Measurements from ENCODE around the gene MYL11. TPM values are rescaled to one million over a fixed set of nuclear protein-coding genes. Genes with fewer than 3 reads are reported as not detected.

The MYL11 gene
- total RNA-seq, 1 experiment from 2014 or later, result 1.4 TPM

DNA sequence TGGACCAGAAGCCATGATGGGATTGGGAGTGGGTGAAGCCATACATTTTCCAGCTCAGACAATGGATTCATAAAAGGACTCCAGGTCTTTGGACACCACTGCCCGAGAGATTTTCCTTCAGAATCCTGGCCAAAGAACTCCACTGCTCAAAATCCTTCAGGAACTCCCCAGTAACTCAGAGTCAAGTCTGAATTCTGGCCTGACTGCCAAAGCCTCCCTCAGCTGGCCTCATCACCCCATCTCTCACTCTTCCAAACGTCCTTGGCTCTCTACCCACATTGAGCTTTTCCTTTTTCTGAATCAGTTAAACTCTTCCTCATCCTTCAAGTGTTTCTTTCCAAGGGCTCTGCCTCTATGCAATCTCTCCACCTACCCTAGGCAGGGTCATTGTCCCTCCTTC lies 8.9 kb downstream of the MYL11 start:
- Histone ChIP-seq H3K27me3 (ENCODE audit: insufficient read depth, low read depth) (no peaks in the 10 kb centered on the region), H3K79me2 (ENCODE audit: low read depth) (peaks cover 13% of the 10 kb centered on the region; the same call in 1 of the 2 replicates), H3K36me3 (ENCODE audit: low read depth) (no peaks in the 10 kb centered on the region), H3K9me3 (ENCODE audit: insufficient read depth, low read depth) (no peaks in the 10 kb centered on the region), H3K27ac (no peak overlapping the region), H3K4me2 (no peak overlapping the region), H3K9me2 (ENCODE audit: insufficient read depth) (no peaks in the 10 kb centered on the region), H2AFZ (no peak overlapping the region), H3F3A (ENCODE audit: insufficient read depth, low read depth) (peaks cover 16% of the 10 kb centered on the region), H3K4me3 (no peak overlapping the region), H3K4me1 (replicated peaks; ENCODE audit: insufficient read depth) (peaks cover 9% of the 10 kb centered on the region; the same call in 1 of the 2 replicates), H4K20me1 (ENCODE audit: insufficient read depth) (no peaks in the 10 kb centered on the region)
- intact Hi-C loops (cut with micrococcal nuclease; ENCODE audit: unreplicated experiment), result no loop called here
- BruUV-seq (replicated peaks), result no TSS peak
- no peak for DNase-seq
- ChIA-PET CTCF (no interaction called here), POLR2A (ENCODE audit: unreplicated experiment) (interaction anchor here (0.7 kb wide), 1 partner anchor 9 kb away, joined by 5 read pairs; no protein-coding TSS in a partner anchor)
- TF ChIP-seq, protein P1, sequence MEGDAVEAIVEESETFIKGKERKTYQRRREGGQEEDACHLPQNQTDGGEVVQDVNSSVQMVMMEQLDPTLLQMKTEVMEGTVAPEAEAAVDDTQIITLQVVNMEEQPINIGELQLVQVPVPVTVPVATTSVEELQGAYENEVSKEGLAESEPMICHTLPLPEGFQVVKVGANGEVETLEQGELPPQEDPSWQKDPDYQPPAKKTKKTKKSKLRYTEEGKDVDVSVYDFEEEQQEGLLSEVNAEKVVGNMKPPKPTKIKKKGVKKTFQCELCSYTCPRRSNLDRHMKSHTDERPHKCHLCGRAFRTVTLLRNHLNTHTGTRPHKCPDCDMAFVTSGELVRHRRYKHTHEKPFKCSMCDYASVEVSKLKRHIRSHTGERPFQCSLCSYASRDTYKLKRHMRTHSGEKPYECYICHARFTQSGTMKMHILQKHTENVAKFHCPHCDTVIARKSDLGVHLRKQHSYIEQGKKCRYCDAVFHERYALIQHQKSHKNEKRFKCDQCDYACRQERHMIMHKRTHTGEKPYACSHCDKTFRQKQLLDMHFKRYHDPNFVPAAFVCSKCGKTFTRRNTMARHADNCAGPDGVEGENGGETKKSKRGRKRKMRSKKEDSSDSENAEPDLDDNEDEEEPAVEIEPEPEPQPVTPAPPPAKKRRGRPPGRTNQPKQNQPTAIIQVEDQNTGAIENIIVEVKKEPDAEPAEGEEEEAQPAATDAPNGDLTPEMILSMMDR (conservative IDR thresholded peaks at IDR 0.05), result no peak
- TF ChIP-seq EZH2 (IDR thresholded peaks at IDR 0.05; ENCODE audit: low read depth), result no peak

DNA sequence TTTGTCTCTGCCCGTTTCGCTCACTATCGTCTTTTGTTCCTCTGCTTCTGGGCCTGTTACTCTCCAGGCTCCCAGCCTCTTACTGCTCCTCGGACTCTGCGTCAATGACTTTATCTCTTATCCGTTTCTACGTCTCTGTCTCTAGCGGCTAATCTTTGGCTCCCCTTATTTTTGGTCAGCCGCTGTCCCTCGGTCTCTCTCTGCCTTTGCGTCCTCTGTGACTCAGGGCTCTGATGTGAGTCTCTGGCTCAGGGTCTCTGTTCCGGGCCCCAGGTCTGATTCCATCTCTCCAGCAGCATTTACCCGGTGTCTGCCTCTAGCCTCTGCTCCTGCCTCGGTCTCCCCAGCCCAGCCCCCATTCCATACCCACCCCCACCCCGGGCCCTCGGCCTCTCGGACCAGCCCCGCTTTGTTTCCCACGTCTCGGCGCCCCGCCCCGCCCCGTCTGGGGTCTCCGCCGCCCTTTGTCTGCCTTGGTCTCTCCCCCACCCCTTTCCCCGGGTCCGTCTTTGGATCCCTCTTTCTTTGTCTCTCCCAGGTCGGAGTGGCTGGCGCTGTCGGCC lies 20.1 kb downstream of the MYL11 start:
- Histone ChIP-seq H3K27me3 (ENCODE audit: insufficient read depth, low read depth) (no peaks in the 10 kb centered on the region), H3F3A (ENCODE audit: insufficient read depth, low read depth) (peaks cover 42% of the 10 kb centered on the region), H2AFZ (peak overlapping the region; percentile 87), H3K9me2 (ENCODE audit: insufficient read depth) (no peaks in the 10 kb centered on the region), H3K4me1 (replicated peaks; ENCODE audit: insufficient read depth) (peaks cover 19% of the 10 kb centered on the region), H4K20me1 (ENCODE audit: insufficient read depth) (no peaks in the 10 kb centered on the region), H3K9me3 (ENCODE audit: insufficient read depth, low read depth) (no peaks in the 10 kb centered on the region), H3K4me3 (peak overlapping the region; percentile 98), H3K79me2 (ENCODE audit: low read depth) (peaks cover 26% of the 10 kb centered on the region), H3K4me2 (peak overlapping the region; percentile 98), H3K27ac (peak overlapping the region; percentile 34; the same call in 1 of the 2 replicates), H3K36me3 (ENCODE audit: low read depth) (no peaks in the 10 kb centered on the region)
- ChIA-PET POLR2A (ENCODE audit: unreplicated experiment) (interaction anchor here (0.5 to 1.6 kb wide), 7 partner anchors 8 to 361 kb away, joined by 3 to 17 read pairs (median 4); no protein-coding TSS in a partner anchor), CTCF (interaction anchor here (0.6 to 1.3 kb wide), 4 partner anchors 15 to 204 kb away, joined by 3 to 5 read pairs (median 4); partner anchors contain the start of genes DCTPP1 and TBC1D10B)
- BruUV-seq (replicated peaks), result no TSS peak
- intact Hi-C loops (cut with micrococcal nuclease; ENCODE audit: unreplicated experiment), result loop anchor here (1.0 kb wide), 2 partner anchors 16 to 39 kb away; partner anchors contain the start of gene CD2BP2
- TF ChIP-seq, protein P1 (conservative IDR thresholded peaks at IDR 0.05), result no peak
- no peak for TF ChIP-seq EZH2 (IDR thresholded peaks at IDR 0.05; ENCODE audit: low read depth)
- DNase-seq, result no peak

DNA sequence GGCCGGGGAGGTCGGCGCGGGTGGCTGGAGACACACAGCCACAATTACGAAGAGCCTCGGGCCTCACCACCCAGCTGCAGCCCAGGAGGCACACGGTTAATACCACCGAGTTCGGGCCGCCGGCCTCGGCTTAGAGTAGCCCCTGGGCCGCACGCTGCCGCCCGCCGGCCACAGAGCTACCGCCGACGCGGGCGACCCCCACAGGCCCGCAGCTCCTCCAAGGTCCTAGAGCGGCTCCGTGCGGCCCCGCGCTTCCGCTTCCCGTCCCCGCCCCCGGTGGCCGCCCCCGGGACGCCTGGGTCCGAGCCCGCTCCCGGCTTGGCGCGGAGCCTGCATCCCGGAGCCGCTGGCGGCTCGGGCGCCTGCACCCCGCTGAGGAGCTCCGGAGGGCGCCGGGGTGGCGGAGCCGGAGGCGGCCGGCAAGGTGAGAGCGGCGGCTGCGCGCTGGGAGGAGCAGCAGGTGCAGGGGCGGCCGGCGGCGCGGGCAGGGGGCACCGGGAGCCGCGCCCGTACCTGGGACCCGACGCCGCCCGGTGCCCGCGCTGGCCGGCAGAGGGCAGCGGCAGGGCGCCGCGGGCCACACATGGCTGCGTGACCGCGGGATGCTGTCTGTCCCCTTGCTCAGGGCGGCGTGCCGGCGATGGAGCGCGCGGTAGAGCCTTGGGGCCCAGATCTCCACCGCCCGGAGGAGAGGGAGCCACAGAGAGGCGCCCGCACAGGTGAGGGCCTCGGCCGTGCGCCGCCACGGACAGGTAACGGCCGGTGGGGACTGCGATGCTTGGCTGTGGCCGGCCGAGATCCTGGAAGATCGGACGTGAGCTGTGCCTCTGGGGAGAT lies 20.8 kb downstream of the MYL11 start, which contains the start of gene ZNF48:
Gene ZNF48, plus strand, starts transcription at position 266 of the 837 bp plus-strand sequence. Its CDS starts 375 bp downstream, at position 641.
- BruUV-seq (replicated peaks), result no TSS peak
- peak; percentile 72 to 93 for DNase-seq
- Histone ChIP-seq H3K4me1 (replicated peaks; ENCODE audit: insufficient read depth) (peaks cover 19% of the 10 kb centered on the region), H3K79me2 (ENCODE audit: low read depth) (peaks cover 26% of the 10 kb centered on the region), H3K4me2 (peak within 1 kb of the TSS; percentile 98), H3K4me3 (peak within 1 kb of the TSS; percentile 98), H3K9me3 (ENCODE audit: insufficient read depth, low read depth) (no peaks in the 10 kb centered on the region), H2AFZ (peak within 1 kb of the TSS; percentile 87), H3K9me2 (ENCODE audit: insufficient read depth) (no peaks in the 10 kb centered on the region), H3K36me3 (ENCODE audit: low read depth) (no peaks in the 10 kb centered on the region), H3F3A (ENCODE audit: insufficient read depth, low read depth) (peaks cover 49% of the 10 kb centered on the region), H3K27ac (peak within 1 kb of the TSS; percentile 68), H3K27me3 (ENCODE audit: insufficient read depth, low read depth) (no peaks in the 10 kb centered on the region), H4K20me1 (ENCODE audit: insufficient read depth) (no peaks in the 10 kb centered on the region)
- intact Hi-C loops (cut with micrococcal nuclease; ENCODE audit: unreplicated experiment), result loop anchor here (1.0 kb wide), 2 partner anchors 17 to 40 kb away; partner anchors contain the start of gene CD2BP2
- CTCF ChIA-PET, result interaction anchor here (0.5 to 1.3 kb wide), 7 partner anchors 14 to 264 kb away, joined by 3 to 5 read pairs (median 4); partner anchors contain the start of genes DCTPP1 and TBC1D10B
- no peak for TF ChIP-seq EZH2 (IDR thresholded peaks at IDR 0.05; ENCODE audit: low read depth)
- TF ChIP-seq, protein P1 (conservative IDR thresholded peaks at IDR 0.05), result no peak; the same call in 1 of the 2 replicates
- POLR2A ChIA-PET (ENCODE audit: unreplicated experiment), result interaction anchor here (0.5 to 1.6 kb wide), 9 partner anchors 8 to 360 kb away, joined by 3 to 17 read pairs (median 4); partner anchors contain the start of genes TBX6 and ZNF771
